ENCODE results near the gene IPO11.

Gene IPO11

GRCh38 chr5:62589504-62589903 is 176.9 kb downstream of the IPO11 start:
- no peaks in the 10 kb centered on the region for H3K9me3 ChIP-seq (ENCODE audit: insufficient read depth, low read length)
- no peaks in the 10 kb centered on the region for H3K79me2 ChIP-seq (ENCODE audit: insufficient read depth, low read length)
- no peaks in the 10 kb centered on the region for H3K27me3 ChIP-seq (ENCODE audit: low read length)
- no peak for TF ChIP-seq EZH2phosphoT487 (conservative IDR thresholded peaks at IDR 0.05; ENCODE audit: low read length)
- no peak for TF ChIP-seq CTCF (IDR thresholded peaks at IDR 0.05; ENCODE audit: insufficient read depth, low read length, poor library complexity, severe bottlenecking)
- no peaks in the 10 kb centered on the region for H4K20me1 ChIP-seq (ENCODE audit: low read depth, low read length)
- H3K36me3 ChIP-seq (ENCODE audit: low read length), result peaks cover 11% of the 10 kb centered on the region; the same call in 1 of the 2 replicates
- H3F3A ChIP-seq (ENCODE audit: insufficient read depth), result no peaks in the 10 kb centered on the region
- H3K27ac ChIP-seq (ENCODE audit: low read depth, low read length), result no peak overlapping the region
- H3K4me2 ChIP-seq (ENCODE audit: low read depth, low read length, poor library complexity, severe bottlenecking), result no peak overlapping the region
- no peaks in the 10 kb centered on the region for H3K9me2 ChIP-seq (replicated peaks; ENCODE audit: insufficient read depth, low read length)
- H3K4me3 ChIP-seq (ENCODE audit: insufficient read depth, low read length, poor library complexity, severe bottlenecking), result no peak overlapping the region
- no peak overlapping the region for H2AFZ ChIP-seq (ENCODE audit: low read depth, low read length, severe bottlenecking)
- H3K9ac ChIP-seq (ENCODE audit: low read length), result no peak overlapping the region

GRCh38 chr5:62590387-62590786 is 177.8 kb downstream of the IPO11 start:
- no peaks in the 10 kb centered on the region for H3K27me3 ChIP-seq (ENCODE audit: low read length)
- no peaks in the 10 kb centered on the region for H4K20me1 ChIP-seq (ENCODE audit: low read depth, low read length)
- H2AFZ ChIP-seq (ENCODE audit: low read depth, low read length, severe bottlenecking), result no peak overlapping the region
- H3K4me2 ChIP-seq (ENCODE audit: low read depth, low read length, poor library complexity, severe bottlenecking), result no peak overlapping the region
- H3K36me3 ChIP-seq (ENCODE audit: low read length), result peaks cover 11% of the 10 kb centered on the region; the same call in 1 of the 2 replicates
- H3K4me3 ChIP-seq (ENCODE audit: insufficient read depth, low read length, poor library complexity, severe bottlenecking), result no peak overlapping the region
- TF ChIP-seq CTCF (IDR thresholded peaks at IDR 0.05; ENCODE audit: insufficient read depth, low read length, poor library complexity, severe bottlenecking), result no peak
- TF ChIP-seq EZH2phosphoT487 (conservative IDR thresholded peaks at IDR 0.05; ENCODE audit: low read length), result no peak
- H3K79me2 ChIP-seq (ENCODE audit: insufficient read depth, low read length), result no peaks in the 10 kb centered on the region
- H3K9ac ChIP-seq (ENCODE audit: low read length), result no peak overlapping the region
- no peak overlapping the region for H3K27ac ChIP-seq (ENCODE audit: low read depth, low read length)
- no peaks in the 10 kb centered on the region for H3F3A ChIP-seq (ENCODE audit: insufficient read depth)
- no peaks in the 10 kb centered on the region for H3K9me2 ChIP-seq (replicated peaks; ENCODE audit: insufficient read depth, low read length)
- H3K9me3 ChIP-seq (ENCODE audit: insufficient read depth, low read length), result no peaks in the 10 kb centered on the region

GRCh38 chr5:62592558-62592957 is 180.0 kb downstream of the IPO11 start:
- Histone ChIP-seq H3K9me2 (replicated peaks; ENCODE audit: insufficient read depth, low read length) (no peaks in the 10 kb centered on the region), H3K9me3 (ENCODE audit: insufficient read depth, low read length) (no peaks in the 10 kb centered on the region), H3K27ac (ENCODE audit: low read depth, low read length) (no peak overlapping the region), H3K4me3 (ENCODE audit: insufficient read depth, low read length, poor library complexity, severe bottlenecking) (no peak overlapping the region), H3K36me3 (ENCODE audit: low read length) (peaks cover 7% of the 10 kb centered on the region; the same call in 1 of the 2 replicates), H3K27me3 (ENCODE audit: low read length) (no peaks in the 10 kb centered on the region), H3K9ac (ENCODE audit: low read length) (no peak overlapping the region), H3F3A (ENCODE audit: insufficient read depth) (no peaks in the 10 kb centered on the region), H4K20me1 (ENCODE audit: low read depth, low read length) (no peaks in the 10 kb centered on the region), H3K4me2 (ENCODE audit: low read depth, low read length, poor library complexity, severe bottlenecking) (no peak overlapping the region), H3K79me2 (ENCODE audit: insufficient read depth, low read length) (no peaks in the 10 kb centered on the region), H2AFZ (ENCODE audit: low read depth, low read length, severe bottlenecking) (no peak overlapping the region)
- TF ChIP-seq EZH2phosphoT487 (conservative IDR thresholded peaks at IDR 0.05; ENCODE audit: low read length) (no peak), CTCF (IDR thresholded peaks at IDR 0.05; ENCODE audit: insufficient read depth, low read length, poor library complexity, severe bottlenecking) (no peak)
